GM18907 (cell line): ENCODE measurements around the gene JMJD1C.

Experiments used
- ATAC-seq: cut with Tn5 transposase; IDR thresholded peaks from one replicate; pipeline ENCODE4 v1.9.1; 2021; ENCODE audit warnings: mild to moderate bottlenecking, moderate library complexity; ENCODE audit not compliant: unreplicated experiment

JMJD1C gene

DNA sequence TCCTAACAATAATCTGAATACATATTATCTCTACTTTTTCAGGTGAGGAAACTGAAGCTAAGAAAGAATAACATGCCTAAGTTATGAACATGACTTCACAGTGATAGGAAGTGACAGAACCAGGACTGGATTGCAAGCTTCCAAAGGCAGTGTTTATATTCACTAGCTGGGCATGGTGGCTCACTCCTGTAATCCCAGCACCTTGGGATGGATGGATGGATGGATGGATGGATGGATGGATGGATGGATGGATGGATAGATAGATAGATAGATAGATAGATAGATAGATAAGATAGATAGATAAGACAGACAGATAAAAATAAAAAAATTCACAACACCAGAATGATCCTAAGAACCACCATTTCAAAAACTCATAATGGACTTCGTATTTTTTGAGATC is 18.2 kb upstream of the JMJD1C start:
- ATAC-seq = no peak

DNA sequence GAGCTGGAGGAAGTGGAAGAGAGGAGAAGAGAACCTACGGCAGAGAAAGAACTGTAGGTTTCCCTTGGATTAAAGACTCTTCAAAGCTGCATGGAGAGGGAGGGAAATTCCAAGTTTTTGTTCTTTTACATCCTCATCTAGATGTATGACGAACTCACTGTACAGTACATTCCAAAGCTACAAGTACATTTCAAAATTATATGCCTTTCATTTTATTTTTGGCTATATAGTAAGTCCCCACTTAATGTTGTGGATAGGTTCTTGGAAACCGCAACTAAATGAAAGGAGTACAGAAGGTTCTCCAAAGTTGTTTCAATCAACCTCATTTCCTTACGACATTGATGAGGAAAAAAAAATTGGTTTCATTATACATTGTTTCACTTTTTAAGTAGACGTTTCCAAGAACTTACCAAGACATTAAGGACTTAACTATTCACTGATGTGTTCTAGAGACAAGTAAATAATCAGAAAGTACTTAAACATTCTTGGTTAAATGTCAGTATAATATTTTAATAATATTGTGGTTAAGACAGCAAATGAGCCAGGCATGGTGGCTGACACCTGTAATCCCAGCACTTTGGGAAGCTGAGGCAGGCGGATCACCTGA is 16.1 kb upstream of the JMJD1C start:
- ATAC-seq = no peak

GRCh38 chr10:63480237-63480636 is 14.5 kb upstream of the JMJD1C start:
- no peak for ATAC-seq

DNA sequence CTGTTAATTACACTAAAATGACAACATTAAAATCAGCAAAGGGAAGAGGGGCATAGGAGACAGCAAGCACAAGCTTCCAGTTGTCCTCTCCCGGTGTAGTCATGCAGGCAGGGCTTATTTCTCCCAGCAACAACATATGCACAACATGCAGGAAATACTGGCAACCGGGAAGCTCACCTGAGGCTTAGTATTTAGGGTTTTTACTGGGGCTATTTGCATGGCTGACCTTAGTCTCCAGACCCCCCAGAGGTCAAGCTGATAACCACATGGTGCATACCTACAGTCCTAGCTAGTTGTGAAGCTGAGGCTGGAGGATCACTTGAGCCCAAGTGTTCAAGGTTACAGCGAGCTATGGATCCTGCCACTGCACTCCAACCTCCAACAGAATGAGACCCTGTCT is 12.8 kb upstream of the JMJD1C start:
- ATAC-seq = no peak

GRCh38 chr10:63477927-63478326 is 12.2 kb upstream of the JMJD1C start:
- ATAC-seq = no peak

- no peak for ATAC-seq
These were observed 8.7 kb upstream of the JMJD1C start for GRCh38 chr10:63474488-63474887.

GRCh38 chr10:63470928-63471327 is 5.2 kb upstream of the JMJD1C start:
- ATAC-seq = no peak

DNA sequence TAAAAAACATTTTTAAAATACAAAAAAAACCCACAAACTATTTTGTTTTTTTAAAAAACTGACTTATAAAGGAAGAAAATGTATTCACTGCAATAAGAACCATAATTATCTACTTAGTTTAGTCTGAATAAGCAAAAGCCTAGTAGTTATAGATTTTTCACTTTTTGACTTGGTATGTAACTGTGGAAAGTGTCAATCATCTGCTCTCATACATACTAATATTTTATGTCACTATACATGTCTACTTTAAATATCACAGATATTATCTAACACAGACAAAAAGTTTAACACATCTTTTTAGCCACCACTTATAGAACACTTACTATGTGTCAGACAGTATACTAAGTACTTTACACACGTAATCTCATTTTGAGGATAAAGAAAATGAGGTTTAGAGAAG is 3.2 kb upstream of the JMJD1C start:
- ATAC-seq = no peak

DNA sequence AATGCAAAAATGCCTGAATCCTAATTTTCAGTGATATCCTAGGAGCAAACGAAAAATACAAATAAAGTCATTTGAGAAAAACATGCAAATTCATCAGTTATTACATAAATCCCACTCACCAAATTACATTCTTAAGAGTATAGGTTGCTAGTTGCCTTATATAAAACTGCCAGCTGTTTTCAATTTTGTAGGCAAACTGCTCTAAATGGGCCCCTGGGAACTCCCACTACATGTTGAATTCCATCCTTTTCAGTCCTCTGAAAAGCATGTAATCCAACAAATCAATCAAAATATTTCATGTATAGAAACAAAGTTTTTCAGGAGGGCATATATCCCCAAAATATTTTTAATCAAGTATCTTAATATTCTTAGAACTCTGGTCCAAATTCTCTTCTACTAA is 2.1 kb upstream of the JMJD1C start:
- no peak for ATAC-seq

DNA sequence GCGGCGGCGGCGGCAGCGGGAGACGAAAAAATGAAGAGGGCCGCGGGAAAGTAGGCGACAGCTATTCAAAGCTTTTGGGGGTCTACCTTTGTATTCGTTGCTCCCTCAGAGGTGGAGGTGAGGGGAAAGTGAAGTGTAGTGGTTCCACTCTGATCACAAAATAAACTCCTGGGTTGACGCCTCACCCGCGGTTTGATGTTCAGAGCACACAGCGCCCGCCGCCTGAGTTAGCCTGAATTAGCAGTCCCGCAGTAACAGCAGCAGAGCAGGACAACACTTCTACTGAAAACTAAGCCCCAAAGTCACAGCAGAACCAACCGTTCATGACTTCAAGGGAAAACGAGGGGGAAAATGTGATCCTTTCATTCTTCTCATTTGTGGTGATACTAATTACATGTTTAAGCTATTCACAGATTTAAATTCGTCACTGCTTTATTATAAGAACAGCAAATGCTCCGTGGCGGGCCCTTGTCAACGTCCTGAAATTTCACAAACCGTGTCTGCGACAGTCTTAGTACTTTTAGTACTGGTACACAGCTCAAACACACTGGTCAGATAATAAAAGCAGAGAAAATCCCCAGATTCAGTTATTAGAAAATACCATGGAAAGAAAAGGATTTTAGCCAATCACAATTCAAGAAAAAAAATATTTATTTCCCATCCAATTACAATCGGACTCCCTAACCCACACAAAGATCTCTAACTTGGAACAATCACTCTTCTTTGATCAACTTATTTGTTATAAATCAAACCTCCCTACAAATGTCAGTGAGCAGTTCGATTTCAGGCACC is 563 bp upstream of the JMJD1C start:
- ATAC-seq = peak; percentile 36

GRCh38 chr10:63464402-63465292 is 1.1 kb downstream of the JMJD1C start:
- peak; percentile 57 for ATAC-seq

DNA sequence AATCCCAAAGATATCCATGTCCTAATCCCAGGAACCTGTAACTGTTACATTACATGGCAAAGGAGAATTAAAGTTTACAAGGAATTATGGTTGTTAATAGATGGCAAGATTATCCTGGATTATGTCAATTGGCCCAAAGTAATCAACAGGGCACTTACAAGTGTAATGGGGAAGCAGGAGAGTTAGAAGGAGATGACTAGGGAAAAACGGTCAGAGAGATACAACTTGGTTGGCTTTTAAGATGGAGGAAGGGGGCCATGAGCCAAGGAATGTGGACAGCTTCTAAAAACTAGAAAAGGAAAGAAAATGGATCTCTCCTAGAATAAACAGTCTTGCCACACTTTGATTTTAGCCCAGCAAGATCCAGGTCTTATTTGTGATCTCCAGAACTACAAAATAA is 3.3 kb downstream of the JMJD1C start:
- no peak for ATAC-seq

DNA sequence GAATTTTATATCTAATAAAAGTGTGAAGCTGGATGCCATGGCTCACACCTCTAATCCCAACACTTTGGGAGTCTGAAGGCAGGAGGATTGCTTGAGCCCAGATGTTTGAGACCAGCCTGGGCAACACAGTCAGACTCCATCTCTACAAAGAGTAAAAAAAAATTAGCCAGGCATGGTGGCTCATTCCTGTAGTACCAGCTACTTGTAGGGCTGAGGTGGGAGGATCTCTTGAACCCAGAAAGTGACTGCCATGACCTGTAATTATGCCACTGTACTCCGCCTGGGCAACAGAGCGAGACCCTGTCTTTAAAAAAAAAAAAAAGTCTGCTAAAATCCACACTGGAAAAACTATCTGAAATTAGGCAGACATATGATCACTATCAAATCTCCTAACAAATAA is 7.6 kb downstream of the JMJD1C start:
- ATAC-seq = no peak

DNA sequence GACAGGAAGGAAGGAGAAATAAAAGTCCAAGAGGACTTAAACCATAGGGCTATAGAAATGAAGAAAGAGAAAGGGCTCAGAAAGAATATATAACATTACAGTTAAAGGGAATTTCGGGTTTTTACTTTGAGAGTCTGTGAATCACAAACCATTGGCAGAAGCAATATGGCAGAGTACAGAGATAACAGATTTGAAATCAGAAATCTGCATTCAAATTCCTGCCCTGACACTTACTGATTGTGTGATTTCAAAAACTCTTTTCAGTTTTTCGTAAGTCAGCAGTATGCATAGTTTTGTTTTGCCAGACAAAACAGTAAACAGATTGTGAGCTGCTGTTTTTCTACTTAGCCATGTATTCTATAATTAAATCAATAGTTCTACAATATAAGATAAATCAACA is 8.2 kb downstream of the JMJD1C start:
- ATAC-seq = no peak

DNA sequence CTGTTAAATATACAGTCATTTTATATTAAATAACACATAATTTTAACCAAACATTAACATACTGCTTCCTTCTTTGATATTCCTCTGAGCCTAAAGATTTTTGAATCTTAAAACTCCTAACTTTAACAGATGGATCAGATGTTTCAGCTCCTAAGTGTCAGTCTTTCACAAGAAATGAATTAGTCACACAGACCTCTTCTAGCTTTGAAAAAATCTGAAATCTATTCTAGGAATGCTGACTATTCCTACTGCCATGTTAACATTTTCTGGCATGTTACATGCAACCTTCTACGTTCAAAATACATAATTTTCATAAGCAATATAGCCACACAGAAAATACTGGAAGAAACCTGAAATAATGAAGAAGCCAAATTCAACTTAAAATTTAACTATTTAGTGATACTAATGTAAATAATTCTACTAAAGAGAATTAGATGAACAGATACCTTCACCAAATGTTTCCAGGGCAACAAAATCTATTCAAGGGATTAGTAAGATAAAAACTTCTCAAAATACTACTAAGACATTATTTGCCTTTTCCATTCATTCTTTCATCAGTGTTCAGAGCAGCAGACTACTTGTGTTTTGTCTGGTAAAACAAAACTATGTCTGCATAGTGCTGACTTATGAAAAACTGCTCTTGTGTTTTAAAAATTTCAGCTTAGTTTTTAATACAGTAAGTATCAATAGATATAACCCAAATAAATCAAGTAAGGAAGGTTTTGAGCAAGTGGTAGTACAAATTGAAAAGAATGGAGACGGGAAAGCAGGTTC is 9.2 kb downstream of the JMJD1C start:
- no peak for ATAC-seq

GRCh38 chr10:63455507-63455906 is 10.3 kb downstream of the JMJD1C start:
- no peak for ATAC-seq

DNA sequence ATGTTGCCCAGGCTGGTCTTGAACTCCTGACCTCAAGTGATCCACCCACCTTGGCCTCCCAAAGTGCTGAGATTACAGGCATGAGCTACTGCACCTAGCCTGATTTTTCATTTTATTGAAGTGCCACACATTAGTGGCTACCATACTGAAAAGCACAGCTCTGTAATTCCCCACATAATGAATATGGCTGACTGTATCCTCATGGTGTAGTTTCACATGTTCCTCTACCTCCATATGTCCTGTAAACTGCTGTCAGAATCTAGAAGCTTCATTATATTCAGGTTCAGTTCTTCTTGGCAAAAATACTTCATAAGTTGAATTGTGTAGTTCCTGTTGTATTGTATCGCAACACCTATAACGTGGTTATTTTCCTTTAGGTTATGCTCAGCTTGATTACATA is 11.1 kb downstream of the JMJD1C start:
- ATAC-seq = no peak

DNA sequence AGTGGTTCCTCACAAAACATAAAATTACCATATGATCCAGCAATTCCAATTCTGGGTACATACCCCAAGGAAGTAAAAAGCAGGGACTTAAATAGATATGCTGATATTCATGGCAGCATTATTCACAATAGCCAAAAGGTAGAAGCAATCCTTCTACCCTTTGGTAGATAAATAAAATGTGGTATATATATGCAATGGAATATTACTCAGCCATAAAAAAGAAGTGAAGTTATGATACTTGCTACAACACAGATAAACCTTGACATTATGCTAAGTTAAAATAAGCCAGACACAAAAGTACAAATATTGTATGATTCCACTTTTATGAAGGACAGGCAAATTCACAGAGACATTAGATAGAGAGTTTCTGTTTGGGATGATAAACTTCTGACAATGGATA is 13.3 kb downstream of the JMJD1C start:
- no peak for ATAC-seq

- ATAC-seq = no peak
These were observed 18.9 kb downstream of the JMJD1C start for GRCh38 chr10:63446716-63447440.

DNA sequence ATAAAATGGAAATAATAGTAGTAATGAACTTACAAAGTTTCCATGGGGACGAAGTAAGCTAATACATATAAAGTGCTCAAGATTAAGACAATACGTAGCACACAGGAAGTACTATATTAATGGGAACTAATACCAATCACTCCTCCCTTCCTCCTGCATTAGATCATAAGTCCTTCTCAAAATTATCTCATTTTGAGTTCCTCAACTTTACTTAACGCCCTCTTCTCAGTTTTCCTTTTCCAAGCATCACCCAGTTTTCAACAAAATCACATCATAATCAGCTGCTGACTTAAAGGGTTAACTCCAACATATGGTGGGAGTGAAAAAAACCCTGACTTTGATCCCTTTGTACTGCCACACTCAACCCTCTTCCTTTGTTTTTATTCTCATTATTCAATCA is 24.4 kb downstream of the JMJD1C start:
- ATAC-seq = no peak
